A549 (cell line): ENCODE measurements around the gene PDE6G.

ENCODE experiments used
- CEBPB ChIP-seq, 2 experiments: fragments of >200 bp in 1 of 2; sonication (Bioruptor Twin) in 1 of 2; formaldehyde crosslinking in 1 of 2; IDR thresholded peaks; 2 replicates each; pipeline ENCODE4 v1.6.1; 2012 to 2016
- EHMT2 ChIP-seq: fragments of 200-600 bp; sonication (generic); IDR thresholded peaks from 2 replicates; pipeline ENCODE4 v1.6.1; 2016; ENCODE audit warnings: antibody characterized with exemption, low read depth, mild to moderate bottlenecking, moderate library complexity
- EP300 ChIP-seq, 2 experiments: fragments of >200 bp; sonication (Bioruptor Twin); formaldehyde crosslinking; IDR thresholded peaks; 2 replicates in 1 of 2; 3 replicates in 1 of 2; pipeline ENCODE4 v1.6.1; 2016 to 2017
- GATA3 ChIP-seq: IDR thresholded peaks from 2 replicates; pipeline ENCODE4 v1.6.1; 2012; ENCODE audit warnings: borderline replicate concordance
- JUN ChIP-seq, 2 experiments: fragments of >200 bp; sonication (Bioruptor Twin); formaldehyde crosslinking; IDR thresholded peaks; 2 replicates in 1 of 2; 3 replicates in 1 of 2; pipeline ENCODE4 v1.6.1; 2016 to 2017
- KDM1A ChIP-seq: fragments of 200-600 bp; sonication (generic); IDR thresholded peaks from 2 replicates; pipeline ENCODE4 v1.6.1; 2016; ENCODE audit warnings: low read depth, mild to moderate bottlenecking
- NFE2L2 ChIP-seq: fragments of 150-350 bp; conservative IDR thresholded peaks from 2 replicates; pipeline ENCODE4 v1.6.1; 2014; ENCODE audit warnings: low read length
- POLR2A ChIP-seq: IDR thresholded peaks from 2 replicates; pipeline ENCODE4 v1.6.1; 2012; ENCODE audit warnings: mild to moderate bottlenecking, low read length
- TF ChIP-seq, protein P1 (sequence below): fragments of 450-650 bp; IDR thresholded peaks from 2 replicates; pipeline ENCODE4 v1.6.1; 2014; ENCODE audit warnings: antibody characterized with exemption
- TF ChIP-seq, protein P2 (sequence below): fragments of >200 bp; sonication (Bioruptor Twin); formaldehyde crosslinking; IDR thresholded peaks from 3 replicates; pipeline ENCODE4 v1.5.1; 2016
- TF ChIP-seq, protein P3 (sequence below): fragments of 150-350 bp; IDR thresholded peaks from 2 replicates; pipeline ENCODE4 v1.6.1; 2014; ENCODE audit warnings: low read depth, mild to moderate bottlenecking, low read length

DNA sequence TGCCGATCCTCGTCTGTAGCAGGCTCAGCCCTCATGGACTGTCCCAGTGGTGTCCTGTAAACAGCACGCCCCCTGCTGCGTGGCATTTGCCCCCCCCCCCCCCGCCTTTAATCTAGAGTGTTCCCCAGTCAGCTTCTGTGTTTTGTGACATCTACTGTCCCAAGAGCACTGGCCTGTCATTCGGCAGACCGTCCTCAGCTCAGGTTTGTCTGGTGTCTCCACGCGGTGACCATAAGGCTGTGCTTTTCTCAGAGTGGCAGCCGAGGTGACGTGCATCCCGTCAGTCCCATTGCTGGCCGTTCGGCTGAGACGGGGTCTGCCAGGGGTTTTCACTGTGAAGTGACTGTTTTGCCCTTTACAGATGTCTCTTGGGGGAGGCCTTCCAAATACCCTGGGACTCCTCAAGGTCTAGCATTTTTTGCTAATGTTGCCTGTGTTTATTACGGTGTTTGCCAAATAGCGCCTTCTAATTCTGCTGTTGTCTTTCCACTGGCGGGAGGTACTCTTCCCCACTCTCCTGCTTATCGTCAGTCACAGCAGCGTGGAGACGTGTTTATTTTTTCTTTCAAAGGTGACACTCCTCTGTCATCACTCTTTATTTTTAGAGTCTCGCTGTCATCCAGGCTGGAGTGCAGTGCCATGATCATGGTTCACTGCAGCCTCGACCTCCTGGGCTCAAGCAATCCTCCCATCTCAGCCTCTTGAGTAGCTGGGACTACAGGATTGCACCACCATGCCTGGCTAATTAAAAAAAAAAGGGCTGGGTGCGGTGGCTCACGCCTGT is 41.1 kb upstream of the PDE6G start:
- no peak for TF ChIP-seq POLR2A
- TF ChIP-seq, protein P1, sequence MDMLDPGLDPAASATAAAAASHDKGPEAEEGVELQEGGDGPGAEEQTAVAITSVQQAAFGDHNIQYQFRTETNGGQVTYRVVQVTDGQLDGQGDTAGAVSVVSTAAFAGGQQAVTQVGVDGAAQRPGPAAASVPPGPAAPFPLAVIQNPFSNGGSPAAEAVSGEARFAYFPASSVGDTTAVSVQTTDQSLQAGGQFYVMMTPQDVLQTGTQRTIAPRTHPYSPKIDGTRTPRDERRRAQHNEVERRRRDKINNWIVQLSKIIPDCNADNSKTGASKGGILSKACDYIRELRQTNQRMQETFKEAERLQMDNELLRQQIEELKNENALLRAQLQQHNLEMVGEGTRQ: no peak
- no peak for TF ChIP-seq CEBPB (IDR thresholded peaks at IDR 0.05)
- TF ChIP-seq, protein P2, sequence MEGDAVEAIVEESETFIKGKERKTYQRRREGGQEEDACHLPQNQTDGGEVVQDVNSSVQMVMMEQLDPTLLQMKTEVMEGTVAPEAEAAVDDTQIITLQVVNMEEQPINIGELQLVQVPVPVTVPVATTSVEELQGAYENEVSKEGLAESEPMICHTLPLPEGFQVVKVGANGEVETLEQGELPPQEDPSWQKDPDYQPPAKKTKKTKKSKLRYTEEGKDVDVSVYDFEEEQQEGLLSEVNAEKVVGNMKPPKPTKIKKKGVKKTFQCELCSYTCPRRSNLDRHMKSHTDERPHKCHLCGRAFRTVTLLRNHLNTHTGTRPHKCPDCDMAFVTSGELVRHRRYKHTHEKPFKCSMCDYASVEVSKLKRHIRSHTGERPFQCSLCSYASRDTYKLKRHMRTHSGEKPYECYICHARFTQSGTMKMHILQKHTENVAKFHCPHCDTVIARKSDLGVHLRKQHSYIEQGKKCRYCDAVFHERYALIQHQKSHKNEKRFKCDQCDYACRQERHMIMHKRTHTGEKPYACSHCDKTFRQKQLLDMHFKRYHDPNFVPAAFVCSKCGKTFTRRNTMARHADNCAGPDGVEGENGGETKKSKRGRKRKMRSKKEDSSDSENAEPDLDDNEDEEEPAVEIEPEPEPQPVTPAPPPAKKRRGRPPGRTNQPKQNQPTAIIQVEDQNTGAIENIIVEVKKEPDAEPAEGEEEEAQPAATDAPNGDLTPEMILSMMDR: no peak
- no peak for TF ChIP-seq KDM1A
- no peak for TF ChIP-seq NFE2L2
- TF ChIP-seq, protein P3, sequence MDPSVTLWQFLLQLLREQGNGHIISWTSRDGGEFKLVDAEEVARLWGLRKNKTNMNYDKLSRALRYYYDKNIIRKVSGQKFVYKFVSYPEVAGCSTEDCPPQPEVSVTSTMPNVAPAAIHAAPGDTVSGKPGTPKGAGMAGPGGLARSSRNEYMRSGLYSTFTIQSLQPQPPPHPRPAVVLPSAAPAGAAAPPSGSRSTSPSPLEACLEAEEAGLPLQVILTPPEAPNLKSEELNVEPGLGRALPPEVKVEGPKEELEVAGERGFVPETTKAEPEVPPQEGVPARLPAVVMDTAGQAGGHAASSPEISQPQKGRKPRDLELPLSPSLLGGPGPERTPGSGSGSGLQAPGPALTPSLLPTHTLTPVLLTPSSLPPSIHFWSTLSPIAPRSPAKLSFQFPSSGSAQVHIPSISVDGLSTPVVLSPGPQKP: no peak
- no peak for TF ChIP-seq GATA3
- no peak for TF ChIP-seq EHMT2
- TF ChIP-seq EP300 (IDR thresholded peaks at IDR 0.05): no peak
- TF ChIP-seq JUN (IDR thresholded peaks at IDR 0.05): no peak
